Liver (tissue), 9 donors: Measurements from ENCODE around the gene SERPINB12. TPM values are rescaled to one million over a fixed set of nuclear protein-coding genes. Genes with fewer than 3 reads are reported as not detected.

Source experiments
- DNase-seq: peaks from one replicate; pipeline ENCODE4 v3.0.0-alpha.2; 2017; ENCODE audit warnings: low spot score
- H3K27ac ChIP-seq, 2 donors: one replicate each; pipeline ENCODE4 v1.7.0; 2013; ENCODE audit warnings: inconsistent platforms in 2 of 2, low read length in 2 of 2, control low read depth in 1 of 2, low read depth in 1 of 2, mild to moderate bottlenecking in 1 of 2
- H3K27me3 ChIP-seq, 4 donors: one replicate each; pipeline versions ENCODE4 v1.6.1 to v1.7.0; 2013; ENCODE audit warnings: low read length in 3 of 4, inconsistent platforms in 1 of 4, mild to moderate bottlenecking in 1 of 4, moderate library complexity in 1 of 4; ENCODE audit not compliant: control insufficient read depth in 4 of 4, insufficient read depth in 4 of 4
- H3K36me3 ChIP-seq, 4 donors: one replicate each; pipeline versions ENCODE4 v1.6.1 to v1.7.0; 2013; ENCODE audit warnings: low read length in 3 of 4, mild to moderate bottlenecking in 3 of 4, low read depth in 1 of 4, moderate library complexity in 1 of 4; ENCODE audit not compliant: control insufficient read depth in 4 of 4, insufficient read depth in 3 of 4
- H3K4me1 ChIP-seq, 4 donors: one replicate each; pipeline versions ENCODE4 v1.6.1 to v1.7.0; 2013; ENCODE audit warnings: low read length in 3 of 4, mild to moderate bottlenecking in 3 of 4, moderate library complexity in 1 of 4; ENCODE audit not compliant: control insufficient read depth in 4 of 4, insufficient read depth in 4 of 4
- H3K4me3 ChIP-seq, 3 donors: one replicate each; pipeline versions ENCODE4 v1.6.1 to v1.7.0; 2013; ENCODE audit warnings: low read length in 3 of 3, control low read depth in 1 of 3, low read depth in 1 of 3, mild to moderate bottlenecking in 1 of 3
- H3K9ac ChIP-seq, 2 donors: one replicate each; pipeline ENCODE4 v1.7.0; 2013; ENCODE audit warnings: low read length in 2 of 2, mild to moderate bottlenecking in 2 of 2, moderate library complexity in 2 of 2, control low read depth in 1 of 2, low read depth in 1 of 2
- H3K9me3 ChIP-seq, 4 donors: one replicate each; pipeline versions ENCODE4 v1.6.1 to v1.7.0; 2013; ENCODE audit warnings: low read length in 3 of 4; ENCODE audit not compliant: control insufficient read depth in 4 of 4
- ATF3 ChIP-seq: IDR thresholded peaks from 2 replicates; pipeline ENCODE4 v1.6.1; 2016; ENCODE audit warnings: antibody characterized with exemption
- EGR1 ChIP-seq, 2 donors: IDR thresholded peaks; 2 replicates each; pipeline ENCODE4 v1.6.1; 2016 to 2018; ENCODE audit warnings: antibody characterized with exemption in 2 of 2, low read depth in 2 of 2
- FOXA1 ChIP-seq: IDR thresholded peaks from 2 replicates; pipeline ENCODE4 v1.6.1; 2016; ENCODE audit warnings: antibody characterized with exemption
- FOXA2 ChIP-seq: IDR thresholded peaks from 2 replicates; pipeline ENCODE4 v1.6.1; 2016; ENCODE audit warnings: antibody characterized with exemption
- GABPA ChIP-seq, 2 donors: IDR thresholded peaks in 1 of 2; conservative IDR thresholded peaks in 1 of 2; 2 replicates each; pipeline ENCODE4 v1.6.1; 2016; ENCODE audit warnings: antibody characterized with exemption in 2 of 2, mild to moderate bottlenecking in 1 of 2, moderate library complexity in 1 of 2
- HNF4A ChIP-seq, 2 donors: conservative IDR thresholded peaks; 2 replicates each; pipeline ENCODE4 v1.6.1; 2016; ENCODE audit warnings: antibody characterized with exemption in 2 of 2, mild to moderate bottlenecking in 2 of 2
- HNF4G ChIP-seq: IDR thresholded peaks from 2 replicates; pipeline ENCODE4 v1.6.1; 2016; ENCODE audit warnings: antibody characterized with exemption
- JUND ChIP-seq, 2 donors: IDR thresholded peaks; 2 replicates each; pipeline ENCODE4 v1.6.1; 2016; ENCODE audit warnings: antibody characterized with exemption in 2 of 2
- MAX ChIP-seq: IDR thresholded peaks from 2 replicates; pipeline ENCODE4 v1.6.1; 2016; ENCODE audit warnings: antibody characterized with exemption
- NR2F2 ChIP-seq: IDR thresholded peaks from 2 replicates; pipeline ENCODE4 v1.6.1; 2016; ENCODE audit warnings: antibody characterized with exemption
- RAD21 ChIP-seq, 2 donors: IDR thresholded peaks; 2 replicates each; pipeline ENCODE4 v1.6.1; 2016; ENCODE audit warnings: antibody characterized with exemption in 2 of 2, mild to moderate bottlenecking in 2 of 2
- REST ChIP-seq: IDR thresholded peaks from 2 replicates; pipeline ENCODE4 v1.6.1; 2016; ENCODE audit warnings: antibody characterized with exemption, mild to moderate bottlenecking
- RXRA ChIP-seq, 2 donors: IDR thresholded peaks; 2 replicates each; pipeline ENCODE4 v1.6.1; 2017 to 2018; ENCODE audit warnings: antibody characterized with exemption in 2 of 2, mild to moderate bottlenecking in 1 of 2
- SP1 ChIP-seq: IDR thresholded peaks from 2 replicates; pipeline ENCODE4 v1.6.1; 2018; ENCODE audit warnings: antibody characterized with exemption, mild to moderate bottlenecking
- TAF1 ChIP-seq: conservative IDR thresholded peaks from 2 replicates; pipeline ENCODE4 v1.6.1; 2016; ENCODE audit warnings: antibody characterized with exemption, mild to moderate bottlenecking
- YY1 ChIP-seq: IDR thresholded peaks from 2 replicates; pipeline ENCODE4 v1.6.1; 2016; ENCODE audit warnings: antibody characterized with exemption, mild to moderate bottlenecking
- ZBTB33 ChIP-seq: IDR thresholded peaks from 2 replicates; pipeline ENCODE4 v1.6.1; 2016; ENCODE audit warnings: antibody characterized with exemption
- WGBS: extraction: QIAGEN DNeasy Blood & Tissue Kit; methylation state at CpG from one replicate; pipeline ENCODE4 v1.1.7; 2013; 5-methylcytosine and 5-hydroxymethylcytosine counted together
- polyA plus RNA-seq, 2 donors: library from polyadenylated mRNA; stranded (reverse) in 1 of 2; unstranded in 1 of 2; fragments of 200-250 nt in 1 of 2; fragments of >200 nt in 1 of 2; fragmentation: Nextera tagmentation in 1 of 2; extraction: Ambion mirVana in 1 of 2; gene quantifications; one replicate each; pipeline versions ENCODE4 v1.2.1 to v1.2.3, GENCODE V29; 2013 to 2015
- total RNA-seq, 2 donors: library from RNA; depleted of rRNA; stranded (reverse); fragments of >200 nt; gene quantifications; one replicate each; pipeline ENCODE4 v1.2.3, GENCODE V29; 2014
- donor health status: healthy.
- donor health status: healthy.
- donor health status: healthy.
- donor health status: healthy.
- donor health status: healthy.

SERPINB12 gene
- total and polyA plus RNA-seq, 4 donors, result not detected

- Histone ChIP-seq H3K27ac (no peak overlapping the region), H3K36me3 (no peaks in the 10 kb centered on the region), H3K9ac (no peak overlapping the region), H3K9me3 (no peaks in the 10 kb centered on the region), H3K27me3 (peaks cover 0 to 4% (median 0%) of the 10 kb centered on the region in 4 donors), H3K4me1 (no peaks in the 10 kb centered on the region), H3K4me3 (no peak overlapping the region)
- DNase-seq, result no peak
- 65% methylated on average over 6 of the region's 6 CpGs for WGBS
- TF ChIP-seq ZBTB33 (no peak), EGR1 (IDR thresholded peaks at IDR 0.05; ENCODE audit: low read depth in 2 of 2) (no peak), REST (no peak), HNF4A (conservative IDR thresholded peaks at IDR 0.05) (no peak), TAF1 (no peak), RXRA (IDR thresholded peaks at IDR 0.05) (no peak), FOXA2 (no peak), FOXA1 (no peak), HNF4G (no peak), NR2F2 (no peak), GABPA (IDR thresholded peaks at IDR 0.05 in 1 of 2, conservative IDR thresholded peaks at IDR 0.05 in 1 of 2) (no peak), RAD21 (IDR thresholded peaks at IDR 0.05) (no peak), JUND (IDR thresholded peaks at IDR 0.05) (no peak), YY1 (no peak), MAX (no peak)
Observed at GRCh38 chr18:63514326-63514725, 27.8 kb upstream of the SERPINB12 start.

- Histone ChIP-seq H3K27ac (no peak overlapping the region), H3K36me3 (no peaks in the 10 kb centered on the region), H3K4me1 (no peaks in the 10 kb centered on the region), H3K9me3 (no peaks in the 10 kb centered on the region), H3K27me3 (peaks cover 0 to 6% (median 0%) of the 10 kb centered on the region in 4 donors), H3K9ac (no peak overlapping the region), H3K4me3 (no peak overlapping the region)
- 64% methylated on average over 9 of the region's 9 CpGs for WGBS
- DNase-seq, result no peak
- no peak for TF ChIP-seq FOXA1
- TF ChIP-seq SP1, result no peak
- TF ChIP-seq MAX, result no peak
- TF ChIP-seq HNF4G, result no peak
- no peak for TF ChIP-seq EGR1 (IDR thresholded peaks at IDR 0.05; ENCODE audit: low read depth in 2 of 2)
- TF ChIP-seq JUND (IDR thresholded peaks at IDR 0.05), result no peak
- no peak for TF ChIP-seq ATF3
- TF ChIP-seq HNF4A (conservative IDR thresholded peaks at IDR 0.05), result no peak
- no peak for TF ChIP-seq TAF1
- no peak for TF ChIP-seq REST
- no peak for TF ChIP-seq RAD21 (IDR thresholded peaks at IDR 0.05)
- no peak for TF ChIP-seq RXRA (IDR thresholded peaks at IDR 0.05)
- TF ChIP-seq YY1, result no peak
- TF ChIP-seq ZBTB33, result no peak
- no peak for TF ChIP-seq GABPA (IDR thresholded peaks at IDR 0.05 in 1 of 2, conservative IDR thresholded peaks at IDR 0.05 in 1 of 2)
- no peak for TF ChIP-seq NR2F2
Observed at GRCh38 chr18:63514888-63515678, 27.1 kb upstream of the SERPINB12 start.
